Measurements from ENCODE around the gene NR2F2. TPM values are rescaled to one million over a fixed set of nuclear protein-coding genes. Genes with fewer than 3 reads are reported as not detected.

The NR2F2 gene
- total RNA-seq, 1 experiment from 2014 or later, result 140 TPM

DNA sequence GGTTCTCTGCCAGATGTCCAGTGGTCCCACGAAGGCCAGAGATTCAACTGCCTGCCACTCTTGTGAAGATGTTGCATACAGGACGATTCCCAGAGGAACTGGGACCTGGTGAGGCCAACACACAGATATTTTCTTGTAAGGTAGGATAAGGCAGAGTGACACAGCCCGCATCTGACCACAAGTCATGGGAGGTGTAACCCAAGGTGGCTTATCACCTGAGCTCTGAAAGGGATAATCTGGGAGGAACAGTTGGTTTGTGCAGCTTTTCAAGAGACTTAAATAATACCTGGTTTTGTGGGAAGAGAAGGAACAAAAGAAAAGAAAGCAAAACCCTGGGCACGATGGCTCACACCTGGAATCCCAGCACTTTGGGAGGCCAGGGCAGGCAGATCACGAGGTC is 39.8 kb upstream of the NR2F2 start:
- Histone ChIP-seq H3K4me1 (no peaks in the 10 kb centered on the region), H3K4me3 (ENCODE audit: low read depth, low read length) (no peak overlapping the region), H3K36me3 (ENCODE audit: control insufficient read depth, insufficient read depth, low read length) (no peaks in the 10 kb centered on the region), H3K27me3 (replicated peaks; ENCODE audit: control insufficient read depth, insufficient read depth, low read length) (no peaks in the 10 kb centered on the region), H3K9me3 (no peaks in the 10 kb centered on the region)
- ChIA-PET CTCF (no interaction called here), POLR2A (no interaction called here)
- intact Hi-C loops (cut with micrococcal nuclease; ENCODE audit: unreplicated experiment), result no loop called here
- BruUV-seq (replicated peaks), result no TSS peak
- TF ChIP-seq CTCF (IDR thresholded peaks at IDR 0.05; ENCODE audit: insufficient read depth in 1 of 2, low read depth in 1 of 2, low read length in 1 of 2, severe bottlenecking in 1 of 2, unreplicated experiment in 1 of 2), result no peak
- Mint-ChIP-seq H3K27ac (ENCODE audit: unreplicated experiment) (no peak overlapping the region), H3K9me3 (ENCODE audit: unreplicated experiment) (no peaks in the 10 kb centered on the region), H3K4me1 (ENCODE audit: low read depth, unreplicated experiment) (no peaks in the 10 kb centered on the region), H3K4me3 (ENCODE audit: unreplicated experiment) (no peak overlapping the region), H3K27me3 (ENCODE audit: insufficient read depth, unreplicated experiment) (no peaks in the 10 kb centered on the region), H3K36me3 (ENCODE audit: insufficient read depth, unreplicated experiment) (no peaks in the 10 kb centered on the region)
- no peak for DNase-seq

DNA sequence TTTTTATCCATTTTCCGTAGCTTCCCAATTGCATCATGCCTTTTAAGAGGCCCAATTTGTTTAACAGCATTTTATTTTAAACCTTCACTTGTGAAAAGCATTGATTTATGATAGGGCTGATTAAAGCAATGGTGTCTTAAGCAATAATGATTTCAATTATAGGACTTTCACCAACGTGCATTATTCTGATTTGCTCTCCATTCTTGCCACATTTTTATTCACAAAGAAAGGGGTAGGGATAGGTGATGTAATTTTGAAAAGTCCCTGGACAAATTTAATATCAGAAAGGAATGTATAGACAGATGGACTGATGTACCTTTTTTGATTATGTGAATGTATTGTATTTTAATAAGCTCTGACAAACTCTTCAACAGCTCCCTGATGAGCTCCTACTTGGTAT is 37.9 kb upstream of the NR2F2 start:
- intact Hi-C loops (cut with micrococcal nuclease; ENCODE audit: unreplicated experiment), result no loop called here
- DNase-seq, result no peak
- no peak for TF ChIP-seq CTCF (IDR thresholded peaks at IDR 0.05; ENCODE audit: insufficient read depth in 1 of 2, low read depth in 1 of 2, low read length in 1 of 2, severe bottlenecking in 1 of 2, unreplicated experiment in 1 of 2)
- no peaks in the 10 kb centered on the region for H3K36me3 ChIP-seq (ENCODE audit: control insufficient read depth, insufficient read depth, low read length)
- POLR2A ChIA-PET, result no interaction called here
- no peaks in the 10 kb centered on the region for H3K27me3 ChIP-seq (replicated peaks; ENCODE audit: control insufficient read depth, insufficient read depth, low read length)
- H3K9me3 ChIP-seq, result no peaks in the 10 kb centered on the region
- H3K4me3 ChIP-seq (ENCODE audit: low read depth, low read length), result no peak overlapping the region
- no peaks in the 10 kb centered on the region for H3K4me1 ChIP-seq
- Mint-ChIP-seq H3K36me3 (ENCODE audit: insufficient read depth, unreplicated experiment) (no peaks in the 10 kb centered on the region), H3K27ac (ENCODE audit: unreplicated experiment) (no peak overlapping the region), H3K4me3 (ENCODE audit: unreplicated experiment) (no peak overlapping the region), H3K27me3 (ENCODE audit: insufficient read depth, unreplicated experiment) (no peaks in the 10 kb centered on the region), H3K9me3 (ENCODE audit: unreplicated experiment) (peaks cover 1% of the 10 kb centered on the region), H3K4me1 (ENCODE audit: low read depth, unreplicated experiment) (no peaks in the 10 kb centered on the region)
- CTCF ChIA-PET, result no interaction called here
- BruUV-seq (replicated peaks), result no TSS peak

DNA sequence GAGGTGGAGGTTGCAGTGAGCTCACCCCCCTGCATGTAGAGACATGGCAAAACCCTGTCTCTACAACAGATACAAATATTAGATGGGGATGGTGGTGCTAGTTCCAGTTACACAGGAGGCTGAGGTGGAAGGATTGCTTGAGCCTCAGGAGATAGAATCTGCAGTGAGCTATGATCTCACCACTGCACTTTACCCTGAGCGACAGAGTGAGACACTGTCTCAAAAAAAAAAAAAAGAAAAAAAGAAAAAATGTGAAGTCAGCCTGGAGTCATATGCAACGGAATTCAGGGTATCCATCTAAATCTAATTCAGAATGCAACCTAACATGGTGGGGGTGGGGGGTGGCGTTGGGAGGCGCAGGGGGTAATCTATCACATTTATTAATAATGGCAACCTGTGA is 37.1 kb upstream of the NR2F2 start:
- TF ChIP-seq CTCF (IDR thresholded peaks at IDR 0.05; ENCODE audit: insufficient read depth in 1 of 2, low read depth in 1 of 2, low read length in 1 of 2, severe bottlenecking in 1 of 2, unreplicated experiment in 1 of 2), result no peak
- Mint-ChIP-seq H3K4me3 (ENCODE audit: unreplicated experiment) (no peak overlapping the region), H3K9me3 (ENCODE audit: unreplicated experiment) (peaks cover 9% of the 10 kb centered on the region), H3K27ac (ENCODE audit: unreplicated experiment) (no peak overlapping the region), H3K4me1 (ENCODE audit: low read depth, unreplicated experiment) (no peaks in the 10 kb centered on the region), H3K27me3 (ENCODE audit: insufficient read depth, unreplicated experiment) (no peaks in the 10 kb centered on the region), H3K36me3 (ENCODE audit: insufficient read depth, unreplicated experiment) (no peaks in the 10 kb centered on the region)
- no peak for DNase-seq
- Histone ChIP-seq H3K36me3 (ENCODE audit: control insufficient read depth, insufficient read depth, low read length) (no peaks in the 10 kb centered on the region), H3K27me3 (replicated peaks; ENCODE audit: control insufficient read depth, insufficient read depth, low read length) (no peaks in the 10 kb centered on the region), H3K4me3 (ENCODE audit: low read depth, low read length) (no peak overlapping the region), H3K4me1 (no peaks in the 10 kb centered on the region), H3K9me3 (peaks cover 7% of the 10 kb centered on the region; the same call in 1 of the 2 replicates)
- POLR2A ChIA-PET, result no interaction called here
- no TSS peak for BruUV-seq (replicated peaks)
- intact Hi-C loops (cut with micrococcal nuclease; ENCODE audit: unreplicated experiment), result no loop called here
- CTCF ChIA-PET, result no interaction called here

Data from Caco-2 (cell line).